GM23338 (cell line): Measurements from ENCODE around the gene UBN2. TPM values are rescaled to one million over a fixed set of nuclear protein-coding genes. Genes with fewer than 3 reads are reported as not detected.

Source experiments
- ATAC-seq: fragments of 200-7000 bp; cut with Tn5 transposase; 3 replicates; pipeline ENCODE4 v1.9.1; 2020
- DNase-seq: peaks from one replicate; pipeline ENCODE4 v3.0.0-alpha.2; 2015; ENCODE audit warnings: low spot score
- H2AFZ ChIP-seq: fragments of 200-600 bp; sonication (generic); 2 replicates; pipeline ENCODE4 v1.8.0; 2016; ENCODE audit warnings: antibody characterized with exemption, mild to moderate bottlenecking, moderate library complexity
- H3F3A ChIP-seq: fragments of 200-600 bp; sonication (generic); replicated peaks from 2 replicates; pipeline ENCODE4 v1.8.0; 2017; ENCODE audit warnings: antibody characterized with exemption, mixed run types, low read depth
- H3K27ac ChIP-seq: fragments of 200-600 bp; sonication (generic); 2 replicates; pipeline ENCODE4 v1.6.1; 2016; ENCODE audit warnings: low read depth
- H3K27me3 ChIP-seq: fragments of 200-600 bp; sonication (generic); 2 replicates; pipeline ENCODE4 v1.8.0; 2016; ENCODE audit warnings: mild to moderate bottlenecking, mixed run types, moderate library complexity; ENCODE audit not compliant: insufficient read depth
- H3K36me3 ChIP-seq: fragments of 200-600 bp; sonication (generic); 2 replicates; pipeline ENCODE4 v1.8.0; 2016; ENCODE audit warnings: mild to moderate bottlenecking; ENCODE audit not compliant: insufficient read depth
- H3K4me1 ChIP-seq: fragments of 200-600 bp; sonication (generic); 2 replicates; pipeline ENCODE4 v1.8.0; 2016; ENCODE audit warnings: mild to moderate bottlenecking, moderate library complexity; ENCODE audit not compliant: insufficient read depth
- H3K4me2 ChIP-seq: fragments of 200-600 bp; sonication (generic); 2 replicates; pipeline ENCODE4 v1.7.1; 2017; ENCODE audit warnings: mixed run types
- H3K4me3 ChIP-seq: fragments of 200-600 bp; sonication (generic); 2 replicates; pipeline ENCODE4 v1.6.1; 2016; ENCODE audit warnings: mixed run types
- H3K79me2 ChIP-seq: fragments of 200-600 bp; sonication (generic); replicated peaks from 2 replicates; pipeline ENCODE4 v1.8.0; 2017; ENCODE audit warnings: mild to moderate bottlenecking; ENCODE audit not compliant: insufficient read depth
- H3K9me2 ChIP-seq: fragments of 200-600 bp; sonication (generic); 2 replicates; pipeline ENCODE4 v1.8.0; 2017; ENCODE audit not compliant: insufficient read depth
- H4K20me1 ChIP-seq: fragments of 200-600 bp; sonication (generic); replicated peaks from 2 replicates; pipeline ENCODE4 v1.8.0; 2017; ENCODE audit warnings: mild to moderate bottlenecking; ENCODE audit not compliant: insufficient read depth
- H3K27ac Mint-ChIP-seq: 2 replicates; pipeline ENCODE4 v1.8.0; 2020; ENCODE audit warnings: inconsistent platforms, mild to moderate bottlenecking, moderate library complexity, mixed read lengths
- H3K27me3 Mint-ChIP-seq: 3 replicates; pipeline ENCODE4 v1.8.0; 2022; ENCODE audit warnings: low read depth, mild to moderate bottlenecking, moderate library complexity, mixed read lengths, inconsistent platforms; ENCODE audit not compliant: insufficient read depth, poor library complexity
- H3K36me3 Mint-ChIP-seq: 3 replicates; pipeline ENCODE4 v1.8.0; 2021; ENCODE audit warnings: low read depth, mild to moderate bottlenecking, inconsistent platforms, moderate library complexity, mixed read lengths
- H3K4me1 Mint-ChIP-seq: 3 replicates; pipeline ENCODE4 v1.8.0; 2020; ENCODE audit warnings: mild to moderate bottlenecking, inconsistent platforms, mixed read lengths
- H3K4me3 Mint-ChIP-seq: 3 replicates; pipeline ENCODE4 v1.8.0; 2021; ENCODE audit warnings: moderate library complexity, mild to moderate bottlenecking, inconsistent platforms, mixed read lengths
- H3K9me3 Mint-ChIP-seq: 3 replicates; pipeline ENCODE4 v1.8.0; 2020; ENCODE audit warnings: moderate library complexity, mild to moderate bottlenecking, inconsistent platforms, mixed read lengths
- EZH2phosphoT487 ChIP-seq: fragments of 200-600 bp; sonication (generic); IDR thresholded peaks from one replicate; pipeline ENCODE4 v1.8.1; 2018; ENCODE audit warnings: antibody characterized with exemption; ENCODE audit not compliant: unreplicated experiment
- JUNB ChIP-seq: IDR thresholded peaks from one replicate; pipeline ENCODE4 v1.6.1; 2016; ENCODE audit warnings: antibody characterized with exemption; ENCODE audit not compliant: unreplicated experiment
- STAT1 ChIP-seq: IDR thresholded peaks from one replicate; pipeline ENCODE4 v1.6.1; 2016; ENCODE audit warnings: antibody characterized with exemption; ENCODE audit not compliant: unreplicated experiment
- ZNF114 ChIP-seq: fragments of 250-450 bp; sonication (Bioruptor Pico); IDR thresholded peaks from 2 replicates; pipeline ENCODE4 v1.5.0; 2020; ENCODE audit warnings: mild to moderate bottlenecking, moderate library complexity
- polyA plus RNA-seq: library from polyadenylated mRNA; unstranded; fragments of >200 nt; fragmentation: Nextera tagmentation; extraction: Ambion mirVana; gene quantifications from 2 replicates; pipeline ENCODE4 v1.2.1, GENCODE V29; 2016
- total RNA-seq: library from RNA; depleted of rRNA; stranded (reverse); fragments of >200 nt; shearing (Covaris generic); gene quantifications from 2 replicates; pipeline ENCODE4 v1.2.3, GENCODE V29; 2014
- TF ChIP-seq, protein P1 (sequence below): fragments of 250-450 bp; sonication (Bioruptor Pico); IDR thresholded peaks from 2 replicates; pipeline ENCODE4 v1.5.0; 2020; ENCODE audit warnings: mild to moderate bottlenecking, moderate library complexity
- TF ChIP-seq, protein P2 (sequence below), 2 experiments: fragments of 200-600 bp in 1 of 2; sonication (generic) in 1 of 2; conservative IDR thresholded peaks; 2 replicates each; pipeline versions ENCODE4 v1.5.1 to v1.6.1; 2016 to 2017; ENCODE audit warnings: antibody characterized with exemption in 2 of 2, low read depth in 2 of 2, mild to moderate bottlenecking in 2 of 2, moderate library complexity in 1 of 2

Gene UBN2
- total and polyA plus RNA-seq, 2 experiments from 2014 or later, result 18.5 to 26.6 TPM

GRCh38 chr7:139300390-139300789 lies 69.4 kb downstream of the UBN2 start:
- no peaks in the 10 kb centered on the region for H3K27me3 ChIP-seq

More at GRCh38 chr7:139300390-139300789, 69.4 kb downstream of the UBN2 start:
- no peaks in the 10 kb centered on the region for H3K9me3 Mint-ChIP-seq
- Histone ChIP-seq H3F3A (no peaks in the 10 kb centered on the region), H3K79me2 (no peaks in the 10 kb centered on the region), H3K9me2 (no peaks in the 10 kb centered on the region), H3K4me3 (no peak overlapping the region), H3K4me1 (no peaks in the 10 kb centered on the region), H2AFZ (no peak overlapping the region), H4K20me1 (no peaks in the 10 kb centered on the region), H3K4me2 (no peak overlapping the region), H3K27ac (no peak overlapping the region), H3K36me3 (no peaks in the 10 kb centered on the region)
- peaks cover 1% of the 10 kb centered on the region for H3K27me3 Mint-ChIP-seq
- peaks cover 4% of the 10 kb centered on the region; the same call in 2 of the 3 replicates for H3K4me1 Mint-ChIP-seq
- H3K27ac Mint-ChIP-seq, result no peak overlapping the region
- DNase-seq, result no peak
- TF ChIP-seq, protein P1, sequence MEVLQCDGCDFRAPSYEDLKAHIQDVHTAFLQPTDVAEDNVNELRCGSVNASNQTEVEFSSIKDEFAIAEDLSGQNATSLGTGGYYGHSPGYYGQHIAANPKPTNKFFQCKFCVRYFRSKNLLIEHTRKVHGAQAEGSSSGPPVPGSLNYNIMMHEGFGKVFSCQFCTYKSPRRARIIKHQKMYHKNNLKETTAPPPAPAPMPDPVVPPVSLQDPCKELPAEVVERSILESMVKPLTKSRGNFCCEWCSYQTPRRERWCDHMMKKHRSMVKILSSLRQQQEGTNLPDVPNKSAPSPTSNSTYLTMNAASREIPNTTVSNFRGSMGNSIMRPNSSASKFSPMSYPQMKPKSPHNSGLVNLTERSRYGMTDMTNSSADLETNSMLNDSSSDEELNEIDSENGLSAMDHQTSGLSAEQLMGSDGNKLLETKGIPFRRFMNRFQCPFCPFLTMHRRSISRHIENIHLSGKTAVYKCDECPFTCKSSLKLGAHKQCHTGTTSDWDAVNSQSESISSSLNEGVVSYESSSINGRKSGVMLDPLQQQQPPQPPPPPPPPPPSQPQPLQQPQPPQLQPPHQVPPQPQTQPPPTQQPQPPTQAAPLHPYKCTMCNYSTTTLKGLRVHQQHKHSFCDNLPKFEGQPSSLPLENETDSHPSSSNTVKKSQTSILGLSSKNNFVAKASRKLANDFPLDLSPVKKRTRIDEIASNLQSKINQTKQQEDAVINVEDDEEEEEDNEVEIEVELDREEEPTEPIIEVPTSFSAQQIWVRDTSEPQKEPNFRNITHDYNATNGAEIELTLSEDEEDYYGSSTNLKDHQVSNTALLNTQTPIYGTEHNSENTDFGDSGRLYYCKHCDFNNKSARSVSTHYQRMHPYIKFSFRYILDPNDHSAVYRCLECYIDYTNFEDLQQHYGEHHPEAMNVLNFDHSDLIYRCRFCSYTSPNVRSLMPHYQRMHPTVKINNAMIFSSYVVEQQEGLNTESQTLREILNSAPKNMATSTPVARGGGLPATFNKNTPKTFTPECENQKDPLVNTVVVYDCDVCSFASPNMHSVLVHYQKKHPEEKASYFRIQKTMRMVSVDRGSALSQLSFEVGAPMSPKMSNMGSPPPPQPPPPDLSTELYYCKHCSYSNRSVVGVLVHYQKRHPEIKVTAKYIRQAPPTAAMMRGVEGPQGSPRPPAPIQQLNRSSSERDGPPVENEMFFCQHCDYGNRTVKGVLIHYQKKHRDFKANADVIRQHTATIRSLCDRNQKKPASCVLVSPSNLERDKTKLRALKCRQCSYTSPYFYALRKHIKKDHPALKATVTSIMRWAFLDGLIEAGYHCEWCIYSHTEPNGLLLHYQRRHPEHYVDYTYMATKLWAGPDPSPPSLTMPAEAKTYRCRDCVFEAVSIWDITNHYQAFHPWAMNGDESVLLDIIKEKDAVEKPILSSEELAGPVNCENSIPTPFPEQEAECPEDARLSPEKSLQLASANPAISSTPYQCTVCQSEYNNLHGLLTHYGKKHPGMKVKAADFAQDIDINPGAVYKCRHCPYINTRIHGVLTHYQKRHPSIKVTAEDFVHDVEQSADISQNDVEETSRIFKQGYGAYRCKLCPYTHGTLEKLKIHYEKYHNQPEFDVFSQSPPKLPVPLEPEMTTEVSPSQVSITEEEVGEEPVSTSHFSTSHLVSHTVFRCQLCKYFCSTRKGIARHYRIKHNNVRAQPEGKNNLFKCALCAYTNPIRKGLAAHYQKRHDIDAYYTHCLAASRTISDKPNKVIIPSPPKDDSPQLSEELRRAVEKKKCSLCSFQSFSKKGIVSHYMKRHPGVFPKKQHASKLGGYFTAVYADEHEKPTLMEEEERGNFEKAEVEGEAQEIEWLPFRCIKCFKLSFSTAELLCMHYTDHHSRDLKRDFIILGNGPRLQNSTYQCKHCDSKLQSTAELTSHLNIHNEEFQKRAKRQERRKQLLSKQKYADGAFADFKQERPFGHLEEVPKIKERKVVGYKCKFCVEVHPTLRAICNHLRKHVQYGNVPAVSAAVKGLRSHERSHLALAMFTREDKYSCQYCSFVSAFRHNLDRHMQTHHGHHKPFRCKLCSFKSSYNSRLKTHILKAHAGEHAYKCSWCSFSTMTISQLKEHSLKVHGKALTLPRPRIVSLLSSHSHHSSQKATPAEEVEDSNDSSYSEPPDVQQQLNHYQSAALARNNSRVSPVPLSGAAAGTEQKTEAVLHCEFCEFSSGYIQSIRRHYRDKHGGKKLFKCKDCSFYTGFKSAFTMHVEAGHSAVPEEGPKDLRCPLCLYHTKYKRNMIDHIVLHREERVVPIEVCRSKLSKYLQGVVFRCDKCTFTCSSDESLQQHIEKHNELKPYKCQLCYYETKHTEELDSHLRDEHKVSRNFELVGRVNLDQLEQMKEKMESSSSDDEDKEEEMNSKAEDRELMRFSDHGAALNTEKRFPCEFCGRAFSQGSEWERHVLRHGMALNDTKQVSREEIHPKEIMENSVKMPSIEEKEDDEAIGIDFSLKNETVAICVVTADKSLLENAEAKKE (CRISPR knock-in tag), result no peak
- TF ChIP-seq EZH2phosphoT487, result no peak
- no peak for TF ChIP-seq JUNB
- TF ChIP-seq, protein P2, sequence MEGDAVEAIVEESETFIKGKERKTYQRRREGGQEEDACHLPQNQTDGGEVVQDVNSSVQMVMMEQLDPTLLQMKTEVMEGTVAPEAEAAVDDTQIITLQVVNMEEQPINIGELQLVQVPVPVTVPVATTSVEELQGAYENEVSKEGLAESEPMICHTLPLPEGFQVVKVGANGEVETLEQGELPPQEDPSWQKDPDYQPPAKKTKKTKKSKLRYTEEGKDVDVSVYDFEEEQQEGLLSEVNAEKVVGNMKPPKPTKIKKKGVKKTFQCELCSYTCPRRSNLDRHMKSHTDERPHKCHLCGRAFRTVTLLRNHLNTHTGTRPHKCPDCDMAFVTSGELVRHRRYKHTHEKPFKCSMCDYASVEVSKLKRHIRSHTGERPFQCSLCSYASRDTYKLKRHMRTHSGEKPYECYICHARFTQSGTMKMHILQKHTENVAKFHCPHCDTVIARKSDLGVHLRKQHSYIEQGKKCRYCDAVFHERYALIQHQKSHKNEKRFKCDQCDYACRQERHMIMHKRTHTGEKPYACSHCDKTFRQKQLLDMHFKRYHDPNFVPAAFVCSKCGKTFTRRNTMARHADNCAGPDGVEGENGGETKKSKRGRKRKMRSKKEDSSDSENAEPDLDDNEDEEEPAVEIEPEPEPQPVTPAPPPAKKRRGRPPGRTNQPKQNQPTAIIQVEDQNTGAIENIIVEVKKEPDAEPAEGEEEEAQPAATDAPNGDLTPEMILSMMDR (conservative IDR thresholded peaks at IDR 0.05; ENCODE audit: low read depth in 2 of 2), result no peak
- TF ChIP-seq ZNF114 (CRISPR knock-in tag), result no peak
- no peak for TF ChIP-seq STAT1
- H3K36me3 Mint-ChIP-seq, result peaks cover 2% of the 10 kb centered on the region; the same call in 1 of the 3 replicates
- no peak overlapping the region for H3K4me3 Mint-ChIP-seq
- no peak for ATAC-seq
